Measurements from ENCODE around the gene PRMT6. TPM values are rescaled to one million over a fixed set of nuclear protein-coding genes. Genes with fewer than 3 reads are reported as not detected.

PRMT6 gene
- 1 to 10 TPM; 6.4 to 9.9 (median 8.8) TPM for total RNA-seq
- 12.1 TPM for total RNA-seq (2013)

- Histone ChIP-seq H3K27me3 (ENCODE audit: control insufficient read depth, insufficient read depth, low read length) (no peaks in the 10 kb centered on the region), H3K9me3 (ENCODE audit: control insufficient read depth, insufficient read depth, low read length) (no peaks in the 10 kb centered on the region), H3K4me3 (ENCODE audit: low read length) (peak within 1 kb of the TSS; percentile 86), H3K36me3 (ENCODE audit: control insufficient read depth, insufficient read depth, low read length) (peaks cover 8% of the 10 kb centered on the region), H3K27ac (ENCODE audit: low read length) (peak within 1 kb of the TSS; percentile 72), H3K4me1 (ENCODE audit: control insufficient read depth, insufficient read depth, low read length) (peaks cover 17% of the 10 kb centered on the region)
- intact Hi-C loops (cut with micrococcal nuclease): no loop called here
- peak; percentile 93 to 95 (median 94) for ATAC-seq
- WGBS (ENCODE audit: insufficient coverage): under 1% methylated on average over 73 of the region's 73 CpGs
- H3K36me3 Mint-ChIP-seq: no peaks in the 10 kb centered on the region
- no peak for TF ChIP-seq CTCF (IDR thresholded peaks at IDR 0.05)
- H3K9me3 Mint-ChIP-seq: no peaks in the 10 kb centered on the region
- peak within 1 kb of the TSS; percentile 83 to 91 for H3K27ac Mint-ChIP-seq
- H3K4me1 Mint-ChIP-seq: peaks cover 18 to 20% of the 10 kb centered on the region in 2 donors
- DNase-seq: peak; percentile 66 to 88
- H3K27me3 Mint-ChIP-seq (ENCODE audit: low read depth in 2 of 2): no peaks in the 10 kb centered on the region
- H3K4me3 Mint-ChIP-seq: peak within 1 kb of the TSS; percentile 98
Observed at GRCh38 chr1:107056426-107057196, at the start of gene PRMT6. PRMT6 (plus strand) TSS chr1:107056674; CDS start chr1:107056716, 42 bp downstream.

- H3K36me3 Mint-ChIP-seq: no peaks in the 10 kb centered on the region
- TF ChIP-seq CTCF (IDR thresholded peaks at IDR 0.05): no peak
- Histone ChIP-seq H3K27me3 (ENCODE audit: control insufficient read depth, insufficient read depth, low read length) (peaks cover 2% of the 10 kb centered on the region), H3K4me3 (ENCODE audit: low read length) (no peak overlapping the region), H3K36me3 (ENCODE audit: control insufficient read depth, insufficient read depth, low read length) (no peaks in the 10 kb centered on the region), H3K9me3 (ENCODE audit: control insufficient read depth, insufficient read depth, low read length) (no peaks in the 10 kb centered on the region), H3K4me1 (ENCODE audit: control insufficient read depth, insufficient read depth, low read length) (no peaks in the 10 kb centered on the region), H3K27ac (ENCODE audit: low read length) (no peak overlapping the region)
- WGBS (ENCODE audit: insufficient coverage): 100% methylated on average over 3 of the region's 3 CpGs
- H3K4me3 Mint-ChIP-seq: no peak overlapping the region
- H3K4me1 Mint-ChIP-seq: no peaks in the 10 kb centered on the region
- no peaks in the 10 kb centered on the region for H3K27me3 Mint-ChIP-seq (ENCODE audit: low read depth in 2 of 2)
- no peak for ATAC-seq
- DNase-seq: no peak
- no peaks in the 10 kb centered on the region for H3K9me3 Mint-ChIP-seq
- H3K27ac Mint-ChIP-seq: no peak overlapping the region
- intact Hi-C loops (cut with micrococcal nuclease): no loop called here
Observed at GRCh38 chr1:107009281-107009680, 47.2 kb upstream of the PRMT6 start.

- H3K4me1 Mint-ChIP-seq: no peaks in the 10 kb centered on the region
- H3K27me3 Mint-ChIP-seq (ENCODE audit: low read depth in 2 of 2): peaks cover 0 to 3% of the 10 kb centered on the region in 2 donors
- ATAC-seq (no peak), DNase-seq (no peak)
- Histone ChIP-seq H3K27me3 (ENCODE audit: control insufficient read depth, insufficient read depth, low read length) (peaks cover 2% of the 10 kb centered on the region), H3K9me3 (ENCODE audit: control insufficient read depth, insufficient read depth, low read length) (no peaks in the 10 kb centered on the region), H3K27ac (ENCODE audit: low read length) (no peak overlapping the region), H3K4me1 (ENCODE audit: control insufficient read depth, insufficient read depth, low read length) (no peaks in the 10 kb centered on the region), H3K4me3 (ENCODE audit: low read length) (no peak overlapping the region), H3K36me3 (ENCODE audit: control insufficient read depth, insufficient read depth, low read length) (no peaks in the 10 kb centered on the region)
- no peak for TF ChIP-seq CTCF (IDR thresholded peaks at IDR 0.05)
- no peak overlapping the region for H3K4me3 Mint-ChIP-seq
- no peak overlapping the region for H3K27ac Mint-ChIP-seq
- 49% methylated on average over 2 of the region's 3 CpGs for WGBS (ENCODE audit: insufficient coverage)
- H3K36me3 Mint-ChIP-seq: no peaks in the 10 kb centered on the region
- H3K9me3 Mint-ChIP-seq: no peaks in the 10 kb centered on the region
- intact Hi-C loops (cut with micrococcal nuclease): no loop called here
Observed at GRCh38 chr1:107010582-107010981, 45.9 kb upstream of the PRMT6 start.
